Measurements from ENCODE around the gene ZNF846. TPM values are rescaled to one million over a fixed set of nuclear protein-coding genes. Genes with fewer than 3 reads are reported as not detected.
A peak's percentile ranks its signal among the peaks of the same experiment; 100 is the strongest.

The ZNF846 gene
- total RNA-seq, 1 experiment from 2014 or later: 3.3 TPM

- in situ Hi-C loops (cut with HindIII; ENCODE audit: low pct_unique_long_range_greater_than_20kb, low sequenced_read_pairs): no loop called here
- no peak for DNase-seq (ENCODE audit: low read depth, low spot score)
Measured at GRCh38 chr19:9720541-9720940, 48.0 kb downstream of the ZNF846 start.

- no peak for DNase-seq (ENCODE audit: low read depth, low spot score)
- in situ Hi-C loops (cut with HindIII; ENCODE audit: low pct_unique_long_range_greater_than_20kb, low sequenced_read_pairs): no loop called here
Measured at GRCh38 chr19:9711815-9712214, 56.7 kb downstream of the ZNF846 start.

- in situ Hi-C loops (cut with HindIII; ENCODE audit: low pct_unique_long_range_greater_than_20kb, low sequenced_read_pairs): no loop called here
- DNase-seq (ENCODE audit: low read depth, low spot score): no peak
Measured at GRCh38 chr19:9709305-9709704, 59.2 kb downstream of the ZNF846 start.

DNA sequence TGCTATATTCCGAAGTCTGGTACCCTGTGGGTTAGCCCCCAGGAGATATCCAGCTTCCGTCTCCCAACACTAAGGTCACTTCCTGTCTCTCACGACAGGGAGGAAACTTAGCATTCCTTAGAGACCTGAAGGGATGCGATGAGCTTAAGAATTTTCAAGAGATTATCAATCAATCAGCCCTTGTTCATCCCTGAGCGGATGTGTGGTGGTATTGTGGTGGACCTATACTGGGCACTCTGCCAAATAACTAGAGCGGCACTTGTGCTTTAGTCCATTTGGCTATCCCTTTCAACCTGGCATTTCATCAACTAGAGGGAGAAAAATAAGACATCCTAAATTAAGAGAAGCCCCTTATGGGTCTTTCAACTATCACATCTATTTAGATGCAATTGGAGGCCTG is 62.7 kb downstream of the ZNF846 start:
- DNase-seq (ENCODE audit: low read depth, low spot score): peak; percentile 1
- in situ Hi-C loops (cut with HindIII; ENCODE audit: low pct_unique_long_range_greater_than_20kb, low sequenced_read_pairs): no loop called here

DNA sequence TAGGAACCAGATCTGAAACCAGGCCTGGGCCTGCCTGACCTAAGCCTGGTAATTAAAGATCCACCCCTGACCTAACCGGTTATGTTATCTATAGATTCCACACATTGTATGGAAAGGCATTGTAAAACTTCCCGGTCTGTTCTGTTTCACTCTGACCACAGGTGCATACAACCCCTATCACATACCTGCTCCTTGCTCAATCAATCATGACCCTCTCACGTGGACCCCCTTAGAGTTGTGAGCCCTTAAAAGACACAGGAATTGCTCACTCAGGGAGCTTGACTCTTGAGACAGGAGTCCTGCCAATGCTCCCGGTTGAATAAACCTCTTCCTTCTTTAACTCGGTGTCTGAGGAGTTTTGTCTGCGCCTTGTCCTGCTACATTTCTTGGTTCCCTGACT is 66.4 kb downstream of the ZNF846 start:
- no peak for DNase-seq (ENCODE audit: low read depth, low spot score)
- in situ Hi-C loops (cut with HindIII; ENCODE audit: low pct_unique_long_range_greater_than_20kb, low sequenced_read_pairs): no loop called here

Other genes with a start within 250 kb of the ZNF846 start
- 11.4 and 11.6 TPM in 2 replicates for gene ZNF426, start 230.1 kb downstream of the ZNF846 start, total RNA-seq (2014; rRNA removed; shearing (Covaris generic))
- gene ZNF121, start 184.2 kb downstream of the ZNF846 start, total RNA-seq (2014; rRNA removed; shearing (Covaris generic)): 52.8 and 57.2 TPM in 2 replicates
- gene ZNF561, start 147.5 kb downstream of the ZNF846 start, total RNA-seq (2014; rRNA removed; shearing (Covaris generic)): 16.4 and 19.9 TPM in 2 replicates
- 27.1 and 28.3 TPM in 2 replicates for gene ZNF562, start 93.6 kb downstream of the ZNF846 start, total RNA-seq (2014; rRNA removed; shearing (Covaris generic))
- gene FBXL12, start 50.3 kb upstream of the ZNF846 start, total RNA-seq (2014; rRNA removed; shearing (Covaris generic)): 9.6 and 11.5 TPM in 2 replicates
- 182 and 207 TPM in 2 replicates for gene UBL5, start 59.2 kb upstream of the ZNF846 start, total RNA-seq (2014; rRNA removed; shearing (Covaris generic))
- 77.2 and 79.2 TPM in 2 replicates for gene PIN1, start 66.6 kb upstream of the ZNF846 start, total RNA-seq (2014; rRNA removed; shearing (Covaris generic))
- 10.6 and 14.6 TPM in 2 replicates for gene OLFM2, start 167.8 kb upstream of the ZNF846 start, total RNA-seq (2014; rRNA removed; shearing (Covaris generic))
- 1.5 and 2.1 TPM in 2 replicates for gene COL5A3, start 241.8 kb upstream of the ZNF846 start, total RNA-seq (2014; rRNA removed; shearing (Covaris generic))
- gene RDH8, start 244.7 kb upstream of the ZNF846 start, total RNA-seq (2014; rRNA removed; shearing (Covaris generic)): 0.53 and 2.4 TPM in 2 replicates

Measured in SK-MEL-5 (cell line).